ENCODE measurements around the gene SPHK1. TPM values are rescaled to one million over a fixed set of nuclear protein-coding genes. Genes with fewer than 3 reads are reported as not detected.
"Not testable (repeated sequence)": the region's sequence is repeated elsewhere in the genome, so short reads cannot be mapped to it uniquely, and the experiment has no call there.

Gene SPHK1, protein sequence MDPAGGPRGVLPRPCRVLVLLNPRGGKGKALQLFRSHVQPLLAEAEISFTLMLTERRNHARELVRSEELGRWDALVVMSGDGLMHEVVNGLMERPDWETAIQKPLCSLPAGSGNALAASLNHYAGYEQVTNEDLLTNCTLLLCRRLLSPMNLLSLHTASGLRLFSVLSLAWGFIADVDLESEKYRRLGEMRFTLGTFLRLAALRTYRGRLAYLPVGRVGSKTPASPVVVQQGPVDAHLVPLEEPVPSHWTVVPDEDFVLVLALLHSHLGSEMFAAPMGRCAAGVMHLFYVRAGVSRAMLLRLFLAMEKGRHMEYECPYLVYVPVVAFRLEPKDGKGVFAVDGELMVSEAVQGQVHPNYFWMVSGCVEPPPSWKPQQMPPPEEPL
- 5.4 and 5.8 TPM in 2 replicates for total RNA-seq (2014; rRNA removed; shearing (Covaris generic))

DNA sequence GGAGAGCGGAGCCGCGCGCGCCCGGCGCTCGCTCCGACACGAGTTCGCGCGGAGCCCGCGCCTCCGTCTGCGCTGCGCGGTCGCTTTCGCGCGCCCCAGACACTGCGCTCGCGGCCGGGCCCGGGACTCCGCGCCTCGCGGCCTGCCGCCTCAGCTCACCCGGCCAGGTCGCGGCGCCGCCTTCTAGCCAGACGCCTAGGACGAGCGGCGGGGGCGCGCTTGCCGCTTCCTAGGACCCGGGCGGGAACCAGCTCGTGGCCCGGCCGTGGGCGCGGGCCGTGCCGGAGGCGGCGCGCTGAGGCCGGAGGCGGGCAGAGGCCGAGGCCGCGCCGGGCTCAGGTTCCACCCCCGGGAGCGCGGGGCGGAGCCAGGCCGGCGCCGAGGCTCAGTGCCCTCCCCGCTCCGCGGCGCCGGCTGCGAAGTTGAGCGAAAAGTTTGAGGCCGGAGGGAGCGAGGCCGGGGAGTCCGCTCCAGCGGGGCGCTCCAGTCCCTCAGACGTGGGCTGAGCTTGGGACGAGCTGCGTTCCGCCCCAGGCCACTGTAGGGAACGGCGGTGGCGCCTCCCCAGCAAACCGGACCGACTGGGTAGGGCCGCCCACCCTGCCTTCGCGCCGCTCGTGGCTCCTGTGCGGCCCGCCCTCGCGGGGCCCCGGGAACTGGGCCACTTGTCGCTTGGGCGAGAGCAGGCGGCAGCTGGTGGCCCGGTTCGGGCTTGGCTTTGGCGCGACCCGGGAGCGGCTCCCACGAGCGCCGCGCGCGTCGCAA, at the start of gene SPHK1:
SPHK1 (plus strand) TSS at position 388 of the 765 bp plus-strand sequence. CDS start 1,036 bp downstream, outside the sequence.
- peak; percentile 84 to 87 for DNase-seq
- no peaks in the 10 kb centered on the region for H3K36me3 ChIP-seq
- peak within 1 kb of the TSS; percentile 62 for H3K4me3 ChIP-seq
- H3K27me3 ChIP-seq: no peaks in the 10 kb centered on the region
- no peak within 1 kb of the TSS for H3K27ac ChIP-seq
- peaks cover 13% of the 10 kb centered on the region; the same call in 1 of the 2 replicates for H3K4me1 ChIP-seq
- no peaks in the 10 kb centered on the region for H3K9me3 ChIP-seq (replicated peaks)

DNA sequence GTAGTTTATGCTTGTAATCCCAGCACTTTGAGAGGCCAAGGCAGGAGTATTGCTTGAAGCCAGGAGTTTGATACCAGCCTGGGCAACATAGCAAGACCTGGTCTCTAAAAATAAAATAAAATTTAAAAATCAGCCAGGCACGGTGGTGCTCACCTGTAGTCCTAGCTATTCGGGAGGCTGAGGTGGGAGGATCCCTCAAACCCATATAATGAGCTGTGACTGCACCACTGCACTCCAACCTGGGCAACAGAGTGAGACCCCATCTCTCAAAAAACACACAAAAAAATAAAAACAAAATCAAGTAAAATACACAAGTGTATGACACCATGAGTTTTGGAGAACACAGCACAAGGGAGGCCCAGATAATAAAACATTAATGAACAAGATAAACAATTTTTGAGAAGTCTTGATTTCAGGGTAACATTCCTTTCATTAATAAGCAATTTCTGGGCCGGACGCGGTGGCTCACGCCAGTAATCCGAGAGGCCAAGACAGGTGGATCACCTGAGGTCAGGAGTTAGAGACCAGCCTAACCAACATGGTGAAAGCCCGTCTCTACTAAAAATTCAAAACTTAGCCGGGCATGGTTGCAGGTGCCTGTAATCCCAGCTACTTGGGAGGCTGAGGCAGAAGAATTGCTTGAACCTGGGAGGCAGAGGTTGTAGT, 48.6 kb upstream of the SPHK1 start:
- H3K4me3 ChIP-seq: no peak overlapping the region
- peaks cover 14% of the 10 kb centered on the region for H3K4me1 ChIP-seq
- peaks cover 22% of the 10 kb centered on the region for H3K36me3 ChIP-seq
- no peaks in the 10 kb centered on the region for H3K9me3 ChIP-seq (replicated peaks)
- no peaks in the 10 kb centered on the region for H3K27me3 ChIP-seq
- H3K27ac ChIP-seq: no peak overlapping the region
- no peak for DNase-seq

DNA sequence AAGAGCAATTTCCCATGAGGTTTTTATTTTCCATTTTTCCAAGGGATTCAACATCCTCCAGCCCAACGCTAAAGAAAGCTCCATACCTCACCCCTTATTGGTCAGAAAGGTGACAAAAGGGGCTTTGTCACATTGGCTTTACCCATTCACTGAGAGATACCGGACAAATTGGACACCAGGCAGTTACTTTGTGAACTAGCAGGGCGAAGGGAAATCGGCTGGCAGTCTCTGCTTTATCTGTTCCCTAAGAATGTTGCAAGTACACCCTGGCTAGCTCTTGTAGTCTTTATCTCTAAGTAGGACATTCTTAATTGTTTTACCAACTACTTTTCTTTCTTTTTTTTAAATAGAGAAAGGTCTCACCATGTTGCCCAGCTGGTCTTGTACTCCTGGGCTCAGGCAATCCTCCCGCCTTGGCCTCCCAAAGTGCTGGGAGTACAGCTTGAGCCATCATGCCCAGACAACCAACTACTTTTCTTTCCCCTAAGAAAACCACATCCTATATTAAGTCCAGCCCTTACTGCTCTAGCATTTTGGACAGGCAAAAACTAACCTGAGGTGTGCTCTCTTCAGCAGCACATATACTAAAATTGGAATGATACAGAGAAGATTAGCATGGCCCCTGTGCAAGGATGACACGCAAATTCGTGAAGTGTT, 47.5 kb upstream of the SPHK1 start:
- Histone ChIP-seq H3K4me1 (peaks cover 14% of the 10 kb centered on the region), H3K27ac (peak overlapping the region; percentile 57)
- DNase-seq: peak in 1 of 2 experiments; percentile 36

DNA sequence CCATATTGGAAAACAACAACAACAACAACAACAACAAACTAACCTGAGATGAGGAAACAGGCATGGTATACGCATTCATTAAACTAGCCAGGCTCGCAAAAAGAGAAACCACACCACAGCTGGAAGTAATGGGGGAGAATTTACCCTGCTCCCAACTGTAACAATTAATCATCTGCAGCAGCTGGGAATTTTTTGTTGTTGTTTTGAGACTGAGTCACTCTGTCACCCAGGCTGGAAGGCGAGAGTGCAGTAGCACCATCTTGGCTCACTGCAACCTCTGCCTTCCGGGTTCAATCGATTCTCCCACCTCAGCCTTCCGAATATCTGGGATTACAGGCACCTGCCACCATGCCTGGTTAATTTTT, 47.0 kb upstream of the SPHK1 start:
- no peak overlapping the region for H3K4me3 ChIP-seq
- H3K36me3 ChIP-seq: peaks cover 20% of the 10 kb centered on the region
- DNase-seq: peak; percentile 68 to 80
- H3K27ac ChIP-seq: peak overlapping the region; percentile 57
- peaks cover 14% of the 10 kb centered on the region for H3K4me1 ChIP-seq
- H3K27me3 ChIP-seq: no peaks in the 10 kb centered on the region
- H3K9me3 ChIP-seq (replicated peaks): no peaks in the 10 kb centered on the region

More for the DNA sequence above, 47.5 kb upstream of the SPHK1 start:
- H3K9me3 ChIP-seq (replicated peaks): no peaks in the 10 kb centered on the region
- H3K4me3 ChIP-seq: no peak overlapping the region
- no peaks in the 10 kb centered on the region for H3K27me3 ChIP-seq
- peaks cover 17% of the 10 kb centered on the region for H3K36me3 ChIP-seq

GRCh38 chr17:76341301-76341700, 43.1 kb upstream of the SPHK1 start:
- H3K9me3 ChIP-seq (replicated peaks): no peaks in the 10 kb centered on the region
- H3K27me3 ChIP-seq: no peaks in the 10 kb centered on the region
- no peak overlapping the region for H3K4me3 ChIP-seq
- no peak for DNase-seq
- H3K27ac ChIP-seq: no peak overlapping the region
- peaks cover 34% of the 10 kb centered on the region for H3K36me3 ChIP-seq
- H3K4me1 ChIP-seq: peaks cover 14% of the 10 kb centered on the region

GRCh38 chr17:76343106-76343505, 41.3 kb upstream of the SPHK1 start:
- Histone ChIP-seq H3K27me3 (no peaks in the 10 kb centered on the region), H3K4me1 (no peaks in the 10 kb centered on the region), H3K36me3 (peaks cover 48% of the 10 kb centered on the region), H3K4me3 (no peak overlapping the region), H3K27ac (no peak overlapping the region), H3K9me3 (replicated peaks) (no peaks in the 10 kb centered on the region)
- DNase-seq: no peak

GRCh38 chr17:76345377-76345974, 38.9 kb upstream of the SPHK1 start:
- no peaks in the 10 kb centered on the region for H3K4me1 ChIP-seq
- no peak overlapping the region for H3K27ac ChIP-seq
- no peaks in the 10 kb centered on the region for H3K9me3 ChIP-seq (replicated peaks)
- H3K27me3 ChIP-seq: no peaks in the 10 kb centered on the region
- no peak for DNase-seq
- no peak overlapping the region for H3K4me3 ChIP-seq
- H3K36me3 ChIP-seq: peaks cover 54% of the 10 kb centered on the region

DNA sequence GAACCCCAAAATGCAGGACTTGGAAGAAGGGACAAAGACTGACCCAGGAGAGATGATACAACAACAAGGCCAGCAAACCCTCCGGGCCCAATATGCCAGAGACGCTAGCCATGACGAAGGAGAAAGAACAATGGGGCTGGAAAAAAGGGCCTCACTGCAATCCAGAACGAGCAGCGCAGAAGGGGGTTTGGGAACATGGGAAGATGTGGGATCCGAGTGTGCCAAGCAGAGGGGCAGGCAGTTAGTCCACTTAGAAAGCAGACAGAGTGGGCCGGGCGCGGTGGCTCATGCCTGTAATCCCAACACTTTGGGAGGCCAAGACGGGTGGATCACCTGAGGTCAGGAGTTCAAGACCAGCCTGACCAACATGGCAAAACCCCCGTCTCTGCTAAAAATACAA, 37.5 kb upstream of the SPHK1 start:
- H3K9me3 ChIP-seq (replicated peaks); H3K27ac ChIP-seq; H3K4me1 ChIP-seq; H3K27me3 ChIP-seq; H3K4me3 ChIP-seq; DNase-seq: not testable (repeated sequence)
- peaks cover 50% of the 10 kb centered on the region for H3K36me3 ChIP-seq

DNA sequence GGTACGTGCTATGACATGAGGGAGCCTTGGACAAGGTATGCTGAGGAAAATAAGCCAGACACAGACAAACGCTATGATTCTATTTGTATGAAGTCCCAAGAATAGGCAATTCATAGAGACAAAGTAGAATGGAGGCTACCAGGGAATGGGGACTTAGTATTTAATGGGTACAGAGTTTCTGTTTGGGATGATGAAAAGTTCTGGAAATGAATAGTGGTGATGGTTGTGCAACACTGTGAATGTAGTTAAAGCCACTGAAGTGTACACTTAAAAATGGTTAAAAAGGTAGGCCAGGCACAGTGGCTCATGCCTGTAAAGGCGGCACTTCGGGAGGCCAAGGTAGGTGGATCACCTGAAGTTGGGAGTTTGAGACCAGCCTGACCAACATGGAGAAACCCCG, 33.9 kb upstream of the SPHK1 start:
- Histone ChIP-seq H3K4me3 (no peak overlapping the region), H3K27ac (no peak overlapping the region), H3K4me1 (peaks cover 7% of the 10 kb centered on the region), H3K27me3 (no peaks in the 10 kb centered on the region), H3K9me3 (replicated peaks) (no peaks in the 10 kb centered on the region), H3K36me3 (peaks cover 25% of the 10 kb centered on the region)
- no peak for DNase-seq

GRCh38 chr17:76351526-76352071, 32.8 kb upstream of the SPHK1 start:
- no peak for DNase-seq
- peaks cover 8% of the 10 kb centered on the region for H3K4me1 ChIP-seq
- H3K9me3 ChIP-seq (replicated peaks): no peaks in the 10 kb centered on the region
- H3K4me3 ChIP-seq: no peak overlapping the region
- peaks cover 20% of the 10 kb centered on the region for H3K36me3 ChIP-seq
- H3K27me3 ChIP-seq: no peaks in the 10 kb centered on the region
- H3K27ac ChIP-seq: no peak overlapping the region

DNA sequence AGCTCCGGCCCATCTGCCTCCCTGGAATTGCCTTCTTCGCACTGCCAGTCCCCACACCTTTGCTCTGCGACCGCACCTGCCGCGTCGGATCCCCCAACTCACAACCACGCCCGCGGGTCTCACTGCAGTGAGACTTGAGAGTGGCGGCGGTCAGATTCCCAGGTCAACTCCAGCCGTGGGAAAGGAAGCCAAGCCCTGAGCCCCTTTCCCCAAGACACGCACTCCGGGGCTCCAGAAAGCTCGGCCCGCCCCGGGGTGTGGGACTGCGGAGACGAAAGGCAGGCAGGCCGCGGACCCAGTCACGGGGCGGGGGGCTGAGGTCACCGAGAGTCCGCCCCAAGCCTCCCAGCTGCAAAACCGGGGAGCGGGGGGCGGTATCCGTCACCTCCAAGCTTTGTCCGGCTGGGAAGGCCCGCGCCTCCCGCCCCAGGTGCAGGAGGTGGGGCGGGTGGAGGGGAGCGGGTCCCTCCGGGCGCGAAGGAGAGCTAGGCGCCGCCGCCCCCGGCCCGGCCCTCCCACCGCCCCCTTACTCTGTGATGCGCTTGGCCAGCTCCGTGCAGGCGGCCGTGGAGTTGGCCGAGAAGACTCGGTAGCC, 31.3 kb upstream of the SPHK1 start:
- peaks cover 8% of the 10 kb centered on the region for H3K4me1 ChIP-seq
- peaks cover 8% of the 10 kb centered on the region for H3K36me3 ChIP-seq
- DNase-seq: peak; percentile 39 to 48
- H3K9me3 ChIP-seq (replicated peaks): no peaks in the 10 kb centered on the region
- no peaks in the 10 kb centered on the region for H3K27me3 ChIP-seq
- peak overlapping the region; percentile 71 for H3K4me3 ChIP-seq
- H3K27ac ChIP-seq: peak overlapping the region; percentile 99; the same call in 1 of the 2 replicates

GRCh38 chr17:76353599-76354316, 30.7 kb upstream of the SPHK1 start, which contains the start of gene PRPSAP1:
Gene PRPSAP1, minus strand, starts transcription at chr17:76353916. Its CDS starts 213 bp downstream, at chr17:76353703.
- Histone ChIP-seq H3K4me1 (peaks cover 8% of the 10 kb centered on the region), H3K9me3 (replicated peaks) (no peaks in the 10 kb centered on the region), H3K36me3 (peaks cover 2% of the 10 kb centered on the region; the same call in 1 of the 2 replicates), H3K4me3 (peak within 1 kb of the TSS; percentile 71), H3K27ac (peak within 1 kb of the TSS; percentile 99), H3K27me3 (no peaks in the 10 kb centered on the region)
- peak; percentile 95 to 98 for DNase-seq

GRCh38 chr17:76354317-76354729, 30.1 kb upstream of the SPHK1 start:
- Histone ChIP-seq H3K27me3 (no peaks in the 10 kb centered on the region), H3K4me3 (peak overlapping the region; percentile 71), H3K27ac (peak overlapping the region; percentile 99), H3K9me3 (replicated peaks) (no peaks in the 10 kb centered on the region), H3K36me3 (no peaks in the 10 kb centered on the region), H3K4me1 (peaks cover 8% of the 10 kb centered on the region)
- DNase-seq: no peak
